ENCODE measurements around the gene ANKMY2.
"Not testable (repeated sequence)": the region's sequence is repeated elsewhere in the genome, so short reads cannot be mapped to it uniquely, and the experiment has no call there.

Gene ANKMY2

GRCh38 chr7:16659854-16660497 is 14.4 kb upstream of the ANKMY2 start:
- CTCF ChIA-PET, result interaction anchor here (0.6 to 0.8 kb wide), 2 partner anchors 8 to 21 kb away, joined by 5 read pairs; no protein-coding TSS in a partner anchor
- H3K9me3 ChIP-seq (ENCODE audit: control insufficient read depth, insufficient read depth, low read depth, low read length); H3K27ac ChIP-seq (ENCODE audit: extremely low read depth, low read depth, low read length); H3K36me3 ChIP-seq (ENCODE audit: control insufficient read depth in 2 of 2, insufficient read depth in 1 of 2, low read length in 2 of 2); H3K4me1 ChIP-seq (ENCODE audit: control insufficient read depth, insufficient read depth, low read length); H3K4me3 ChIP-seq (ENCODE audit: low read depth, low read length); POLR2A ChIA-PET: not testable (repeated sequence)
- TF ChIP-seq ZNF18 (tag by site-specific recombination; IDR thresholded peaks at IDR 0.05), result peak; percentile 75

GRCh38 chr7:16657656-16658279 is 12.2 kb upstream of the ANKMY2 start:
- H3K27ac ChIP-seq (ENCODE audit: extremely low read depth, low read depth, low read length), result no peak overlapping the region
- no peak overlapping the region for H3K4me3 ChIP-seq (ENCODE audit: low read depth, low read length)
- H3K4me1 ChIP-seq (ENCODE audit: control insufficient read depth, insufficient read depth, low read length), result peaks cover 7% of the 10 kb centered on the region
- H3K9me3 ChIP-seq (ENCODE audit: control insufficient read depth, insufficient read depth, low read depth, low read length), result no peaks in the 10 kb centered on the region
- ChIA-PET POLR2A (interaction anchor here (2.0 kb wide), 1 partner anchor 11 kb away, joined by 7 read pairs; the partner anchor contains the start of genes ANKMY2 and BZW2), CTCF (interaction anchor here (0.7 kb wide), 3 partner anchors 9 to 35 kb away, joined by 3 read pairs; no protein-coding TSS in a partner anchor)
- no peaks in the 10 kb centered on the region for H3K36me3 ChIP-seq (ENCODE audit: control insufficient read depth in 2 of 2, insufficient read depth in 1 of 2, low read length in 2 of 2)
- TF ChIP-seq ZNF629 (tag by site-specific recombination; IDR thresholded peaks at IDR 0.05), result 0 out of 2 replicates have a peak, but pooled peaks have one; percentile 44
- TF ChIP-seq ZXDB (tag by site-specific recombination; IDR thresholded peaks at IDR 0.05), result 0 out of 2 replicates have a peak, but pooled peaks have one; percentile 25
- TF ChIP-seq ZBTB10 (tag by site-specific recombination; IDR thresholded peaks at IDR 0.05), result no peak
- no peak for TF ChIP-seq ZNF16 (tag by site-specific recombination; IDR thresholded peaks at IDR 0.05; ENCODE audit: low read depth)
- no peak for TF ChIP-seq ZSCAN5A (tag by site-specific recombination; IDR thresholded peaks at IDR 0.05)
- TF ChIP-seq ZNF645 (tag by site-specific recombination; IDR thresholded peaks at IDR 0.05), result no peak
- TF ChIP-seq YY1 (tag by site-specific recombination; IDR thresholded peaks at IDR 0.05), result no peak
- no peak for TF ChIP-seq ZNF155 (tag by site-specific recombination; IDR thresholded peaks at IDR 0.05)
- no peak for TF ChIP-seq TRIM28 (IDR thresholded peaks at IDR 0.05; ENCODE audit: borderline replicate concordance, low read length)
- TF ChIP-seq PRDM6 (tag by site-specific recombination; IDR thresholded peaks at IDR 0.05), result 0 out of 2 replicates have a peak, but pooled peaks have one; percentile 7
- TF ChIP-seq BCL11A (tag by site-specific recombination; IDR thresholded peaks at IDR 0.05; ENCODE audit: low read depth), result no peak
- no peak for TF ChIP-seq ZNF777 (tag by site-specific recombination; IDR thresholded peaks at IDR 0.05; ENCODE audit: borderline replicate concordance)
- no peak for TF ChIP-seq ZBTB26 (tag by site-specific recombination; optimal IDR thresholded peaks at IDR 0.05)
- TF ChIP-seq ZNF335 (tag by site-specific recombination; conservative IDR thresholded peaks at IDR 0.05), result peak; percentile 34
- no peak for TF ChIP-seq ZNF404 (tag by site-specific recombination; IDR thresholded peaks at IDR 0.05)
- TF ChIP-seq ZNF184 (tag by site-specific recombination; IDR thresholded peaks at IDR 0.05), result 0 out of 2 replicates have a peak, but pooled peaks have one; percentile 47
- peak; percentile 32; the same call in 1 of the 2 replicates for TF ChIP-seq PRDM1 (tag by site-specific recombination; IDR thresholded peaks at IDR 0.05)
- no peak for TF ChIP-seq ZNF555 (tag by site-specific recombination; conservative IDR thresholded peaks at IDR 0.05)
